ENCODE results near the gene SLC25A1. TPM values are rescaled to one million over a fixed set of nuclear protein-coding genes. Genes with fewer than 3 reads are reported as not detected.

The SLC25A1 gene
- total RNA-seq, 1 experiment from 2014 or later, result 151 TPM

DNA sequence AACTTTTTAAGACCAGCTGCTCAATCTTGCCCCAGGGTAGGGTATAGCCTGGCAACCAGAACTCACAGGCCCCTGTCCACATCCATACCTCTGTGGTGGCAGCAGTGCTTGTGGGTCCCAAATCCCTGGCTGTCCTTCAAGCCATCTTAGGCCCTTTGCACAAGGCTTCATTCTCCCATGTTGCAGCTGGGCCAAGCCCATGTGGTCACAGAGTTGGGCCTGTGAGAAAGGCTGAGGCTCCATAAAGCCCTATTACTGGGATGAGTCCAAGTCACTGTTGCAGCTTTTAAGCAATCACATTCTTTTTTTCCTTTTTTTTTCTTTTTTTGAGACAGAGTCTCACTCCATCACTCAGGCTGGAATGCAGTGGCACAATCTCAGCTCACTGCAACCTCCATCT, 47.9 kb upstream of the SLC25A1 start:
- H3K9me3 ChIP-seq (ENCODE audit: control insufficient read depth, low read depth, low read length), result no peaks in the 10 kb centered on the region
- Mint-ChIP-seq H3K27ac (no peak overlapping the region), H3K4me3 (no peak overlapping the region), H3K27me3 (ENCODE audit: low read depth) (no peaks in the 10 kb centered on the region), H3K36me3 (ENCODE audit: insufficient read depth in 1 of 3, low read depth in 3 of 3) (peaks cover 27 to 66% (median 63%) of the 10 kb centered on the region in 3 experiments), H3K9me3 (no peaks in the 10 kb centered on the region), H3K4me1 (peaks cover 0 to 4% of the 10 kb centered on the region in 2 experiments; a peak in 1 of 4 replicates)
- no peak overlapping the region for H3K4ac ChIP-seq (ENCODE audit: low read depth, low read length)
- no peaks in the 10 kb centered on the region for H3K79me1 ChIP-seq (ENCODE audit: insufficient read depth, low read depth, low read length, poor library complexity, severe bottlenecking)
- no peak overlapping the region for H3K4me2 ChIP-seq (ENCODE audit: insufficient read depth, insufficient read length, low read length)
- no peak overlapping the region for H4K5ac ChIP-seq (ENCODE audit: insufficient read length, low read depth, low read length)
- no peak overlapping the region for H2AK5ac ChIP-seq (ENCODE audit: insufficient read length, low read length)
- no peak overlapping the region for H3K9ac ChIP-seq (ENCODE audit: extremely low read depth, insufficient read length, low read length)
- H3K4me1 ChIP-seq (ENCODE audit: insufficient read depth, low read length), result no peaks in the 10 kb centered on the region
- H3K27me3 ChIP-seq (ENCODE audit: insufficient read depth, low read length), result no peaks in the 10 kb centered on the region
- H4K8ac ChIP-seq (replicated peaks; ENCODE audit: insufficient read length, low read depth, low read length), result no peak overlapping the region
- DNase-seq, result no peak
- no peak overlapping the region for H3T11ph ChIP-seq (ENCODE audit: low read length)
- TF ChIP-seq, protein P1, sequence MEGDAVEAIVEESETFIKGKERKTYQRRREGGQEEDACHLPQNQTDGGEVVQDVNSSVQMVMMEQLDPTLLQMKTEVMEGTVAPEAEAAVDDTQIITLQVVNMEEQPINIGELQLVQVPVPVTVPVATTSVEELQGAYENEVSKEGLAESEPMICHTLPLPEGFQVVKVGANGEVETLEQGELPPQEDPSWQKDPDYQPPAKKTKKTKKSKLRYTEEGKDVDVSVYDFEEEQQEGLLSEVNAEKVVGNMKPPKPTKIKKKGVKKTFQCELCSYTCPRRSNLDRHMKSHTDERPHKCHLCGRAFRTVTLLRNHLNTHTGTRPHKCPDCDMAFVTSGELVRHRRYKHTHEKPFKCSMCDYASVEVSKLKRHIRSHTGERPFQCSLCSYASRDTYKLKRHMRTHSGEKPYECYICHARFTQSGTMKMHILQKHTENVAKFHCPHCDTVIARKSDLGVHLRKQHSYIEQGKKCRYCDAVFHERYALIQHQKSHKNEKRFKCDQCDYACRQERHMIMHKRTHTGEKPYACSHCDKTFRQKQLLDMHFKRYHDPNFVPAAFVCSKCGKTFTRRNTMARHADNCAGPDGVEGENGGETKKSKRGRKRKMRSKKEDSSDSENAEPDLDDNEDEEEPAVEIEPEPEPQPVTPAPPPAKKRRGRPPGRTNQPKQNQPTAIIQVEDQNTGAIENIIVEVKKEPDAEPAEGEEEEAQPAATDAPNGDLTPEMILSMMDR (conservative IDR thresholded peaks at IDR 0.05), result no peak
- no peak overlapping the region for H2BK20ac ChIP-seq (ENCODE audit: low read depth, low read length, poor library complexity, severe bottlenecking)
- H3K79me2 ChIP-seq (ENCODE audit: insufficient read depth, low read length), result no peaks in the 10 kb centered on the region
- H3K56ac ChIP-seq (ENCODE audit: insufficient read length, low read depth, low read length), result no peak overlapping the region
- no peak overlapping the region for H3K23ac ChIP-seq (ENCODE audit: insufficient read length, low read depth, low read length)
- no peak overlapping the region for H2AFZ ChIP-seq (ENCODE audit: low read length)
- H2BK15ac ChIP-seq (ENCODE audit: low read depth, low read length), result no peak overlapping the region
- no peak overlapping the region for H3K27ac ChIP-seq (ENCODE audit: insufficient read length, low read depth, low read length)
- no peak overlapping the region for H4K91ac ChIP-seq (ENCODE audit: insufficient read length, low read depth, low read length)
- H3K14ac ChIP-seq (ENCODE audit: insufficient read depth, low read length), result no peak overlapping the region
- H2BK5ac ChIP-seq (ENCODE audit: insufficient read length, low read length), result no peak overlapping the region
- H2BK120ac ChIP-seq (ENCODE audit: low read depth, low read length, poor library complexity, severe bottlenecking), result no peak overlapping the region
- H2BK12ac ChIP-seq (ENCODE audit: insufficient read length, low read depth, low read length), result no peak overlapping the region
- H4K20me1 ChIP-seq (ENCODE audit: control insufficient read depth, insufficient read depth, insufficient read length), result no peaks in the 10 kb centered on the region
- no peaks in the 10 kb centered on the region for H3K23me2 ChIP-seq (ENCODE audit: insufficient read length, low read depth, low read length, poor library complexity, severe bottlenecking)
- no peak overlapping the region for H3K18ac ChIP-seq (ENCODE audit: insufficient read length, low read depth, low read length)

All from H9 (cell line).